Ascending aorta (tissue), 2 donors: ENCODE measurements around the gene IMP4. TPM values are rescaled to one million over a fixed set of nuclear protein-coding genes. Genes with fewer than 3 reads are reported as not detected.

Source experiments
- DNase-seq, 2 donors: peaks; one replicate each; pipeline ENCODE4 v3.0.0-alpha.2; 2019; ENCODE audit warnings: low spot score in 2 of 2
- H3K27ac ChIP-seq, 2 donors: fragments of 200-600 bp; sonication (generic); one replicate each; pipeline ENCODE4 v1.5.1; 2016 to 2017; ENCODE audit warnings: mild to moderate bottlenecking in 1 of 2
- H3K27me3 ChIP-seq: fragments of 200-600 bp; sonication (generic); one replicate; pipeline ENCODE4 v1.5.1; 2017
- H3K36me3 ChIP-seq, 2 donors: fragments of 200-600 bp; sonication (generic); one replicate each; pipeline ENCODE4 v1.5.1; 2016
- H3K4me1 ChIP-seq, 2 donors: fragments of 200-600 bp; sonication (generic); one replicate each; pipeline ENCODE4 v1.5.1; 2016 to 2017; ENCODE audit warnings: mild to moderate bottlenecking in 1 of 2
- H3K4me3 ChIP-seq, 2 donors: fragments of 200-600 bp; sonication (generic); one replicate each; pipeline ENCODE4 v1.5.1; 2016 to 2017; ENCODE audit warnings: mild to moderate bottlenecking in 1 of 2
- H3K9me3 ChIP-seq, 2 donors: fragments of 200-600 bp; sonication (generic); one replicate each; pipeline ENCODE4 v1.5.1; 2016
- intact Hi-C: fragments of 100-400 bp; cut with DNase I; formaldehyde crosslinking; loops from one replicate; pipeline ENCODE4 v1.15.1; 2023
- total RNA-seq: library from RNA; depleted of rRNA; stranded (reverse); fragments of >200 nt; gene quantifications from one replicate; pipeline ENCODE4 v1.1.0, GENCODE V29; 2016
- TF ChIP-seq, protein P1 (sequence below), 3 experiments: fragments of 200-600 bp in 2 of 3; fragments of 450-650 bp in 1 of 3; sonication (generic) in 2 of 3; IDR thresholded peaks; one replicate each; pipeline ENCODE4 v1.5.1; 2016 to 2019; ENCODE audit warnings: antibody characterized with exemption in 3 of 3, mild to moderate bottlenecking in 1 of 3, moderate library complexity in 1 of 3

IMP4 gene
- total RNA-seq, 1 donor from 2014 or later: 97.9 TPM

DNA sequence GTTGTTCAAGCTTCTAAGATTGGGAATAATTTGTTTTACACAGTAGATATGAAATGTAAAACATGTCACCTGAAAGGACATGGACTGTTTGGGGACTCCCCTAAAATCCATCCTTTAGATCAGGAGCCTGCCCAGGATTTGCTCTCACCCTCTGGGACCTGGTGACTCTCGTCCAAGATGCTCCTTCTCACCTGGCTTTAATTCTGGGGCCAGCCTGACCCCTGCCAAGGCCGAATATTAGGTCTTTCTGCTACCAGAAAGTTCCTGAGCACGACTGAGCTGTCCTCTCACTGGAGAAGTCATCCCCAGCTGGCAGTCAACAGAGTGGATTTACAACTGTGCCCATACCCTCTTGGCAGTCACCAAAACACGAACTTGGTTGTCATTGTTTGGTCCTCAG is 38.4 kb downstream of the IMP4 start:
- no peak overlapping the region for H3K27ac ChIP-seq
- TF ChIP-seq, protein P1, sequence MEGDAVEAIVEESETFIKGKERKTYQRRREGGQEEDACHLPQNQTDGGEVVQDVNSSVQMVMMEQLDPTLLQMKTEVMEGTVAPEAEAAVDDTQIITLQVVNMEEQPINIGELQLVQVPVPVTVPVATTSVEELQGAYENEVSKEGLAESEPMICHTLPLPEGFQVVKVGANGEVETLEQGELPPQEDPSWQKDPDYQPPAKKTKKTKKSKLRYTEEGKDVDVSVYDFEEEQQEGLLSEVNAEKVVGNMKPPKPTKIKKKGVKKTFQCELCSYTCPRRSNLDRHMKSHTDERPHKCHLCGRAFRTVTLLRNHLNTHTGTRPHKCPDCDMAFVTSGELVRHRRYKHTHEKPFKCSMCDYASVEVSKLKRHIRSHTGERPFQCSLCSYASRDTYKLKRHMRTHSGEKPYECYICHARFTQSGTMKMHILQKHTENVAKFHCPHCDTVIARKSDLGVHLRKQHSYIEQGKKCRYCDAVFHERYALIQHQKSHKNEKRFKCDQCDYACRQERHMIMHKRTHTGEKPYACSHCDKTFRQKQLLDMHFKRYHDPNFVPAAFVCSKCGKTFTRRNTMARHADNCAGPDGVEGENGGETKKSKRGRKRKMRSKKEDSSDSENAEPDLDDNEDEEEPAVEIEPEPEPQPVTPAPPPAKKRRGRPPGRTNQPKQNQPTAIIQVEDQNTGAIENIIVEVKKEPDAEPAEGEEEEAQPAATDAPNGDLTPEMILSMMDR (IDR thresholded peaks at IDR 0.05): no peak
- intact Hi-C loops: no loop called here
- no peaks in the 10 kb centered on the region for H3K9me3 ChIP-seq
- DNase-seq: peak in 1 of 2 donors; percentile 21
- no peak overlapping the region for H3K4me3 ChIP-seq
- no peaks in the 10 kb centered on the region for H3K27me3 ChIP-seq
- no peaks in the 10 kb centered on the region for H3K4me1 ChIP-seq
- peaks cover 3 to 5% of the 10 kb centered on the region in 2 donors for H3K36me3 ChIP-seq

DNA sequence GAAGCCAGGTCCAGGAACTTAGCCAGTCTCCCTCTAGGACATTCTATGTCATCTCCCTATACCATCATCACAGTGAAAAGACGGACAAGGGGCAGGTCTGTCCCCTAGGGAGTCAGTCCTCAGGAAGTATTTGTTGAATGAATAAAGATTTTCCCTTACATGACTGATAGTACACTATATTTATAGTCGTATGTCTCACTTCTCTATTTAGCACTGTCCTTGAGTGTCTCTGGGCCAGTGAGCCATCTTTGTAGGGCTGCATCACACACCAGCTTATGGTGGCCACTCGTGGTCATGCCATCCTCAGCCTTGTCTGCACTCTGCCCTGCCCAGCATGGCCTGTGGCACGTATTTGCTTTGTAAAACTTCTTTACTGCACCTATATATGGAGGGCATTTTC is 38.9 kb downstream of the IMP4 start:
- intact Hi-C loops: no loop called here
- Histone ChIP-seq H3K4me1 (peaks cover 0 to 4% of the 10 kb centered on the region in 2 donors), H3K27ac (no peak overlapping the region), H3K36me3 (peaks cover 3 to 5% of the 10 kb centered on the region in 2 donors), H3K4me3 (no peak overlapping the region), H3K27me3 (no peaks in the 10 kb centered on the region), H3K9me3 (no peaks in the 10 kb centered on the region)
- DNase-seq: peak in 1 of 2 donors; percentile 25
- TF ChIP-seq, protein P1 (IDR thresholded peaks at IDR 0.05): no peak

DNA sequence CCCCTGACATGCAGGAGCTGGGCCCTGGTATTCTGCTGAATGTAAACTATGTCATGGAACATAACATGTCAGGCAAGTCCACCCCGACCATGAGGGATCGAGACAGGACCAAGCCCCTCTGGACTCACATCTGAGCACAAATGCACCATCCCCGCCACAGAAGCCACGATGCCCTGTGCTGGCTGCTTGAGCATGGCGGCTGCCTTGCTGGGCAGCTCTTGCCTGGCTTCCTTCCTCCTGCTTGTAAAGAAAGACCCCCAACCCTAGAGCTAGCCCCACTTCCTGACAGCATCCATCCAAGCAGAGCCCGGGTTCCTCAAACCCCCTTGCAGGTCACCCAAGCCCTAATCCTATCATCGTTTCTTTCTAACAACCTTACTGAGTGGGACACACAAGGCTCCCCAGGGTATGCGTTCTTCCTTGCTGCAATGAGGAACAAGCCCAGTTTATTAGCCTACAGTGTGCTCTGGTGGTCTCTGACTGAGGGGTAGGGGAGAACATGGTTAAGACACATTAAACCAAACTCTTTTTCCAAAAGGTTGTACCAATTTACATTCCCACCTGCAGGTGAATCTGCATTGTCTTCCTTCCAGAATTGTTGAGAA is 39.7 kb downstream of the IMP4 start:
- Histone ChIP-seq H3K27ac (no peak overlapping the region), H3K9me3 (no peaks in the 10 kb centered on the region), H3K4me1 (peaks cover 0 to 4% of the 10 kb centered on the region in 2 donors), H3K36me3 (peaks cover 3 to 5% of the 10 kb centered on the region in 2 donors), H3K4me3 (no peak overlapping the region), H3K27me3 (no peaks in the 10 kb centered on the region)
- peak in 1 of 2 donors; percentile 44 for DNase-seq
- TF ChIP-seq, protein P1 (IDR thresholded peaks at IDR 0.05): no peak
- intact Hi-C loops: no loop called here

DNA sequence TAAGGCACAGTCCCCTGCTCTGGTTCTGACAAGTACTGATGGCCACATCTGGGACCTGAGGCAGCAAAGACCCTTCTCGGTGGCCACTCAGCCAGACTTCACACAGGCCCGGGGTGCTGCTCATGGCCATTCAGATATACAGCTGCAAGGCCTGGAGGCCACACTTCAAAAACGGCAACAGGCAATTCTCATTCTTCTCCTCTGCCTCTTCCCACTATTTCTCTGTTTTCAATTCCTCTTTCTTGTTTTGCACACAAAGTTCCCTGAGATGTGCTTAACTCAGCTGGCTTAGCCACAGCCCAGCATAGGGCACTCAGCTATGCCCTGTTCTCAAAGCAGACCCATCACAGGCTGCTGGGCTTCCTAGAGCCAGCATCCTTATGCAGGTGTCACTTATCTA is 43.0 kb downstream of the IMP4 start:
- peak in 1 of 2 donors; percentile 61 for DNase-seq
- H3K27me3 ChIP-seq: no peaks in the 10 kb centered on the region
- TF ChIP-seq, protein P1 (IDR thresholded peaks at IDR 0.05): no peak
- no peak overlapping the region for H3K27ac ChIP-seq
- H3K4me1 ChIP-seq: peaks cover 0 to 7% of the 10 kb centered on the region in 2 donors
- no peak overlapping the region for H3K4me3 ChIP-seq
- no peaks in the 10 kb centered on the region for H3K9me3 ChIP-seq
- H3K36me3 ChIP-seq: peaks cover 0 to 5% of the 10 kb centered on the region in 2 donors
- intact Hi-C loops: no loop called here

DNA sequence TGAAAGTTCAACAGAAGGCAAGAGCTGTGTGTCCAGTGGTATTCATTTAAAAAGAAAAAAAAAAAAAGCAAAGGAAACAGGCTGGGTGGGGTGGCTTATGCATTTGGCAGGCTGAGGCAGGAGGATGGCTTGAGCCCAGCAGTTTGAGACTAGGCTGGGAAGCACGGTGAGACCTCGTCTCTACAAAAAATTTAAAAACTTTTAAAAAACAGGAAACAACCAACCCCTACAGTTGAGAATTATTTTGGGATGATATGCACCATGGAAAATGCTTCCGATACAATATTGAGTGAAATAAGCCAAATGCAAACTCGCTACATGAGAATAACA is 44.3 kb downstream of the IMP4 start:
- peaks cover 0 to 10% of the 10 kb centered on the region in 2 donors for H3K4me1 ChIP-seq
- DNase-seq: peak in 1 of 2 donors; percentile 59
- H3K4me3 ChIP-seq: no peak overlapping the region
- intact Hi-C loops: no loop called here
- peaks cover 0 to 5% of the 10 kb centered on the region in 2 donors for H3K36me3 ChIP-seq
- TF ChIP-seq, protein P1 (IDR thresholded peaks at IDR 0.05): no peak
- no peaks in the 10 kb centered on the region for H3K27me3 ChIP-seq
- H3K9me3 ChIP-seq: no peaks in the 10 kb centered on the region
- no peak overlapping the region for H3K27ac ChIP-seq
